K562 (cell line): ENCODE results near the gene CDC42EP3. TPM values are rescaled to one million over a fixed set of nuclear protein-coding genes. Genes with fewer than 3 reads are reported as not detected.

Experiments used
- ATAC-seq: fragments of 200-7000 bp; cut with Tn5 transposase; 3 replicates; pipeline ENCODE4 v1.9.1; 2020; ENCODE audit warnings: moderate library complexity
- BruUV-seq: library from RNA; stranded (reverse); fragments of 400-500 nt; replicated peaks from 2 replicates; lab custom pipeline; 2021; lab: Mats Ljungman, UMichigan
- CTCF ChIA-PET: fragments of 300-600 bp; formaldehyde crosslinking; extraction: SDS; loops from one replicate; lab custom pipeline; 2021; ENCODE audit warnings: low intra/inter-chr PET ratio; lab: Yijun Ruan, JAX
- POLR2A ChIA-PET: fragments of 300-600, 350-650 bp; sonication (Branson Sonifier 250); formaldehyde crosslinking; extraction: SDS; loops from one replicate; lab custom pipeline; 2021; ENCODE audit warnings: antibody characterized with exemption, inconsistent platforms; lab: Yijun Ruan, JAX
- DNase-seq, 4 experiments: peaks; one replicate each; pipeline versions ENCODE4 v3.0.0 to v3.0.0-alpha.2; 2011 to 2018; ENCODE audit warnings: low spot score in 3 of 4, mixed read lengths in 3 of 4; ENCODE audit errors: extremely low read depth in 1 of 4
- FAIRE-seq: peaks from 2 replicates; lab custom pipeline; 2011; peaks lifted over from hg19 to GRCh38; lab: Jason Lieb, UNC
- H2AFZ ChIP-seq: 2 replicates; pipeline ENCODE4 v1.6.0; 2011; ENCODE audit warnings: low read depth, low read length, control low read depth, inconsistent platforms
- H3K27ac ChIP-seq: fragments of 200-600 bp; 3 replicates; pipeline ENCODE4 v1.8.0; 2011; ENCODE audit warnings: low read depth, mild to moderate bottlenecking, control low read depth, inconsistent platforms, low read length, moderate library complexity, mixed read lengths; ENCODE audit errors: extremely low read depth
- H3K27me3 ChIP-seq, 2 experiments: fragments of 300-600 bp in 1 of 2; 2 replicates in 1 of 2; 3 replicates in 1 of 2; pipeline versions ENCODE4 v1.6.0 to v1.8.0; 2011; ENCODE audit warnings: inconsistent platforms in 2 of 2, low read length in 2 of 2, mild to moderate bottlenecking in 1 of 2, mixed read lengths in 1 of 2, moderate library complexity in 1 of 2; ENCODE audit not compliant: control insufficient read depth in 2 of 2, insufficient read depth in 2 of 2
- H3K36me3 ChIP-seq: fragments of 300-600 bp; 3 replicates; pipeline ENCODE4 v1.8.0; 2011; ENCODE audit warnings: mild to moderate bottlenecking, low read length, inconsistent platforms; ENCODE audit not compliant: control insufficient read depth, insufficient read depth
- H3K4me1 ChIP-seq, 2 experiments: fragments of 200-600 bp in 1 of 2; replicated peaks in 1 of 2; 2 replicates in 1 of 2; 3 replicates in 1 of 2; pipeline versions ENCODE4 v1.5.1 to v1.8.0; 2011; ENCODE audit warnings: inconsistent platforms in 2 of 2, low read length in 2 of 2, mild to moderate bottlenecking in 1 of 2, mixed read lengths in 1 of 2, moderate library complexity in 1 of 2; ENCODE audit not compliant: control insufficient read depth in 2 of 2, insufficient read depth in 2 of 2
- H3K4me2 ChIP-seq: 2 replicates; pipeline ENCODE4 v1.6.1; 2011; ENCODE audit warnings: low read length, control low read depth, inconsistent platforms, mixed read lengths; ENCODE audit not compliant: insufficient read depth
- H3K4me3 ChIP-seq: fragments of 200-600 bp; sonication (generic), shearing (Covaris generic); 2 replicates; pipeline ENCODE4 v1.5.1; 2016; ENCODE audit warnings: control low read depth, inconsistent platforms
- H3K79me2 ChIP-seq: fragments of 200-600 bp; 3 replicates; pipeline ENCODE4 v1.8.0; 2011; ENCODE audit warnings: low read length, inconsistent platforms; ENCODE audit not compliant: control insufficient read depth, insufficient read depth
- H3K9ac ChIP-seq, 2 experiments: 2 replicates each; pipeline versions ENCODE4 v1.6.0 to v1.6.1; 2011; ENCODE audit warnings: low read depth in 2 of 2, low read length in 2 of 2, control low read depth in 1 of 2, inconsistent platforms in 1 of 2, mild to moderate bottlenecking in 1 of 2, mixed read lengths in 1 of 2; ENCODE audit not compliant: insufficient read depth in 1 of 2
- H3K9me1 ChIP-seq: one replicate; pipeline ENCODE4 v1.6.0; 2011; ENCODE audit warnings: inconsistent platforms, mild to moderate bottlenecking, low read length, moderate library complexity; ENCODE audit not compliant: control insufficient read depth, insufficient read depth
- H3K9me3 ChIP-seq: replicated peaks from 2 replicates; pipeline ENCODE4 v1.5.1; 2011; ENCODE audit warnings: low read depth, low read length, inconsistent platforms; ENCODE audit not compliant: control insufficient read depth, insufficient read depth
- H4K20me1 ChIP-seq: replicated peaks from 2 replicates; pipeline ENCODE4 v1.6.1; 2011; ENCODE audit warnings: low read length, inconsistent platforms, mixed read lengths; ENCODE audit not compliant: control insufficient read depth, insufficient read depth
- ARID1B ChIP-seq: fragments of 450-650 bp; IDR thresholded peaks from 2 replicates; pipeline ENCODE4 v1.6.1; 2016; ENCODE audit warnings: antibody characterized with exemption, mild to moderate bottlenecking, inconsistent platforms
- BCL6 ChIP-seq: fragments of 250-450 bp; sonication (Bioruptor Pico); IDR thresholded peaks from 2 replicates; pipeline ENCODE4 v1.4.0; 2020
- CHD1 ChIP-seq: fragments of 200-600 bp; sonication (generic); IDR thresholded peaks from one replicate; pipeline ENCODE4 v1.6.1; 2012; ENCODE audit warnings: mild to moderate bottlenecking, moderate library complexity, low read length, inconsistent platforms
- GABPA ChIP-seq: fragments of 200-800 bp; sonication (Bioruptor generic); conservative IDR thresholded peaks from 2 replicates; pipeline ENCODE4 v1.6.1; 2016; ENCODE audit warnings: low read depth, missing genetic modification characterization, missing compliant biosample characterization
- GTF2A2 ChIP-seq: IDR thresholded peaks from 2 replicates; pipeline ENCODE4 v1.6.1; 2016; ENCODE audit warnings: mild to moderate bottlenecking, missing genetic modification characterization, missing compliant biosample characterization
- HMG20A ChIP-seq: fragments of 450-650 bp; formaldehyde crosslinking; conservative IDR thresholded peaks from 2 replicates; pipeline ENCODE4 v1.4.0; 2020; ENCODE audit warnings: mild to moderate bottlenecking, mixed read lengths
- IRF9 ChIP-seq: fragments of 450-650 bp; IDR thresholded peaks from 2 replicates; pipeline ENCODE4 v1.6.1; 2016; ENCODE audit warnings: missing biosample characterization, missing genetic modification characterization
- MEIS2 ChIP-seq: fragments of 450-650 bp; IDR thresholded peaks from 2 replicates; pipeline ENCODE4 v1.6.1; 2014; ENCODE audit warnings: mild to moderate bottlenecking; ENCODE audit not compliant: partially characterized antibody
- NR1H2 ChIP-seq: sonication (generic); formaldehyde crosslinking; IDR thresholded peaks from 2 replicates; pipeline ENCODE4 v1.4.0; 2020; ENCODE audit warnings: mild to moderate bottlenecking, missing genetic modification reagents
- TAF1 ChIP-seq: IDR thresholded peaks from 2 replicates; pipeline ENCODE4 v1.6.1; 2011; ENCODE audit warnings: mild to moderate bottlenecking, low read length, moderate library complexity; ENCODE audit not compliant: insufficient read depth, control insufficient read depth, severe bottlenecking; ENCODE audit errors: extremely low read depth
- TARDBP ChIP-seq: fragments of 450-650 bp; IDR thresholded peaks from 2 replicates; pipeline ENCODE4 v1.6.1; 2016
- ZNF280A ChIP-seq: fragments of 450-650 bp; IDR thresholded peaks from 2 replicates; pipeline ENCODE4 v1.6.1; 2018; ENCODE audit warnings: mild to moderate bottlenecking, low read depth; ENCODE audit not compliant: partially characterized antibody
- WGBS: fragments of 100-300 bp; shearing (Covaris generic); methylation state at CpG from one replicate; pipeline ENCODE4 v1.1.6; 2016; ENCODE audit warnings: low coverage, mixed read lengths; ENCODE audit not compliant: insufficient coverage; ENCODE audit errors: missing lambda C conversion rate; 5-methylcytosine and 5-hydroxymethylcytosine counted together
- in situ Hi-C: fragments of 300-500 bp; cut with MboI; formaldehyde crosslinking; loops from 4 replicates; pipeline ENCODE4 v1.15.0; 2018; ENCODE audit warnings: inconsistent platforms, mixed read lengths
- intact Hi-C: fragments of 100-400 bp; cut with micrococcal nuclease; formaldehyde crosslinking; loops from 2 replicates; pipeline ENCODE4 v1.14.2; 2022
- polyA plus RNA-seq, 8 experiments: library from polyadenylated mRNA; depleted of rRNA in 4 of 8; stranded (reverse) in 5 of 8; unstranded in 3 of 8; fragments of >200 nt; fragmentation: Nextera tagmentation in 2 of 8; fragmentation: Illumina TruSeq in 1 of 8; extraction: Ambion mirVana in 2 of 8; extraction: Trizol in 1 of 8; gene quantifications; 2 replicates each; pipeline versions ENCODE4 v1.2.1 to v1.2.3, GENCODE V29; 2011 to 2014; ENCODE audit warnings: inconsistent platforms in 1 of 8, missing spikeins in 1 of 8
- total RNA-seq, 7 experiments: library from RNA; depleted of rRNA in 6 of 7; stranded (reverse); fragments of >200 nt in 6 of 7; fragmentation: Illumina TruSeq in 2 of 7; extraction: Trizol in 2 of 7; gene quantifications; 2 replicates each; pipeline versions ENCODE4 v1.2.1 to v1.2.3, GENCODE V29; 2011 to 2021; ENCODE audit warnings: low replicate concordance in 1 of 7

Gene CDC42EP3
- total and polyA plus RNA-seq, 9 of the 15 experiments (the other 6 are each of a cell fraction or from before 2014, with no cell fraction given), result 0.72 to 6.4 (median 2.0) TPM

DNA sequence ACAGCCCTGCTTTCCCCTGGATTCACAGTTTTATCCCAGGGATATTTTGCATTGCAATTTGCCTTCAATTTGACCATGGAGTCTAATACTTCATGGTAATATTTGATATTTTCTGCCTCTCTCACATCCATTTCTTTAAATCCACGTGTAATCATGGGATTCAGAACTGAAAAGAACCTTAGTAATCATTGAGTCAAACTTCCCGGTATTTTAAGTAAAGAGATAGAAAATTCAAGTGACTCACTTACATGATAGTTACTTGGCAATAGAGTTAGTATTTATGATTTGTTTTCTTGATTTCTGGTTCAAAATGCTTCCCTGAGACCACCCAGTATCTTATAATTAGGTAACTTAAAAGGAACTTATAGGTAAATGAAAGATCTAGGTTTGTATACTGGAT is 33.7 kb upstream of the CDC42EP3 start:
- Histone ChIP-seq H3K27me3 (no peaks in the 10 kb centered on the region), H3K79me2 (no peaks in the 10 kb centered on the region), H3K9me1 (no peaks in the 10 kb centered on the region), H3K9me3 (no peaks in the 10 kb centered on the region), H2AFZ (no peak overlapping the region), H3K36me3 (no peaks in the 10 kb centered on the region), H3K4me3 (no peak overlapping the region), H3K27ac (no peak overlapping the region), H4K20me1 (no peaks in the 10 kb centered on the region), H3K4me2 (no peak overlapping the region), H3K4me1 (no peaks in the 10 kb centered on the region), H3K9ac (no peak overlapping the region)
- FAIRE-seq, result no peak
- ATAC-seq, result no peak
- intact Hi-C loops (no loop called here), in situ Hi-C loops (no loop called here)
- 0% methylated on average over 2 of the region's 2 CpGs for WGBS
- ChIA-PET CTCF (no interaction called here), POLR2A (no interaction called here)
- BruUV-seq, result no TSS peak
- TF ChIP-seq TARDBP (no peak), MEIS2 (no peak), NR1H2 (CRISPR knock-in tag) (no peak), CHD1 (no peak), GABPA (tag) (no peak), GTF2A2 (tag) (no peak), BCL6 (CRISPR knock-in tag) (no peak), IRF9 (no peak), ZNF280A (no peak), ARID1B (no peak), HMG20A (CRISPR knock-in tag) (no peak), TAF1 (no peak)
- no peak for DNase-seq
